GM23338 (cell line): ENCODE measurements around the gene C10orf105. TPM values are rescaled to one million over a fixed set of nuclear protein-coding genes. Genes with fewer than 3 reads are reported as not detected.

Source experiments
- ATAC-seq: fragments of 200-7000 bp; cut with Tn5 transposase; 3 replicates; pipeline ENCODE4 v1.9.1; 2020
- DNase-seq: peaks from one replicate; pipeline ENCODE4 v3.0.0-alpha.2; 2015; ENCODE audit warnings: low spot score
- H2AFZ ChIP-seq: fragments of 200-600 bp; sonication (generic); 2 replicates; pipeline ENCODE4 v1.8.0; 2016; ENCODE audit warnings: antibody characterized with exemption, mild to moderate bottlenecking, moderate library complexity
- H3F3A ChIP-seq: fragments of 200-600 bp; sonication (generic); replicated peaks from 2 replicates; pipeline ENCODE4 v1.8.0; 2017; ENCODE audit warnings: antibody characterized with exemption, mixed run types, low read depth
- H3K27ac ChIP-seq: fragments of 200-600 bp; sonication (generic); 2 replicates; pipeline ENCODE4 v1.6.1; 2016; ENCODE audit warnings: low read depth
- H3K27me3 ChIP-seq: fragments of 200-600 bp; sonication (generic); 2 replicates; pipeline ENCODE4 v1.8.0; 2016; ENCODE audit warnings: mild to moderate bottlenecking, mixed run types, moderate library complexity; ENCODE audit not compliant: insufficient read depth
- H3K36me3 ChIP-seq: fragments of 200-600 bp; sonication (generic); 2 replicates; pipeline ENCODE4 v1.8.0; 2016; ENCODE audit warnings: mild to moderate bottlenecking; ENCODE audit not compliant: insufficient read depth
- H3K4me1 ChIP-seq: fragments of 200-600 bp; sonication (generic); 2 replicates; pipeline ENCODE4 v1.8.0; 2016; ENCODE audit warnings: mild to moderate bottlenecking, moderate library complexity; ENCODE audit not compliant: insufficient read depth
- H3K4me2 ChIP-seq: fragments of 200-600 bp; sonication (generic); 2 replicates; pipeline ENCODE4 v1.7.1; 2017; ENCODE audit warnings: mixed run types
- H3K4me3 ChIP-seq: fragments of 200-600 bp; sonication (generic); 2 replicates; pipeline ENCODE4 v1.6.1; 2016; ENCODE audit warnings: mixed run types
- H3K79me2 ChIP-seq: fragments of 200-600 bp; sonication (generic); replicated peaks from 2 replicates; pipeline ENCODE4 v1.8.0; 2017; ENCODE audit warnings: mild to moderate bottlenecking; ENCODE audit not compliant: insufficient read depth
- H3K9me2 ChIP-seq: fragments of 200-600 bp; sonication (generic); 2 replicates; pipeline ENCODE4 v1.8.0; 2017; ENCODE audit not compliant: insufficient read depth
- H4K20me1 ChIP-seq: fragments of 200-600 bp; sonication (generic); replicated peaks from 2 replicates; pipeline ENCODE4 v1.8.0; 2017; ENCODE audit warnings: mild to moderate bottlenecking; ENCODE audit not compliant: insufficient read depth
- H3K27ac Mint-ChIP-seq: 2 replicates; pipeline ENCODE4 v1.8.0; 2020; ENCODE audit warnings: inconsistent platforms, mild to moderate bottlenecking, moderate library complexity, mixed read lengths
- H3K27me3 Mint-ChIP-seq: 3 replicates; pipeline ENCODE4 v1.8.0; 2022; ENCODE audit warnings: low read depth, mild to moderate bottlenecking, moderate library complexity, mixed read lengths, inconsistent platforms; ENCODE audit not compliant: insufficient read depth, poor library complexity
- H3K36me3 Mint-ChIP-seq: 3 replicates; pipeline ENCODE4 v1.8.0; 2021; ENCODE audit warnings: low read depth, mild to moderate bottlenecking, inconsistent platforms, moderate library complexity, mixed read lengths
- H3K4me1 Mint-ChIP-seq: 3 replicates; pipeline ENCODE4 v1.8.0; 2020; ENCODE audit warnings: mild to moderate bottlenecking, inconsistent platforms, mixed read lengths
- H3K4me3 Mint-ChIP-seq: 3 replicates; pipeline ENCODE4 v1.8.0; 2021; ENCODE audit warnings: moderate library complexity, mild to moderate bottlenecking, inconsistent platforms, mixed read lengths
- H3K9me3 Mint-ChIP-seq: 3 replicates; pipeline ENCODE4 v1.8.0; 2020; ENCODE audit warnings: moderate library complexity, mild to moderate bottlenecking, inconsistent platforms, mixed read lengths
- CREB1 ChIP-seq: fragments of 250-450 bp; sonication (Bioruptor Pico); IDR thresholded peaks from 2 replicates; pipeline ENCODE4 v1.5.0; 2020; ENCODE audit warnings: low read depth, mild to moderate bottlenecking, moderate library complexity
- CTCF ChIP-seq, 2 experiments: fragments of 200-600 bp in 1 of 2; sonication (generic) in 1 of 2; conservative IDR thresholded peaks; 2 replicates each; pipeline versions ENCODE4 v1.5.1 to v1.6.1; 2016 to 2017; ENCODE audit warnings: antibody characterized with exemption in 2 of 2, low read depth in 2 of 2, mild to moderate bottlenecking in 2 of 2, moderate library complexity in 1 of 2
- ETS1 ChIP-seq: IDR thresholded peaks from 2 replicates; pipeline ENCODE4 v1.6.1; 2016; ENCODE audit warnings: antibody characterized with exemption
- JUNB ChIP-seq: IDR thresholded peaks from one replicate; pipeline ENCODE4 v1.6.1; 2016; ENCODE audit warnings: antibody characterized with exemption; ENCODE audit not compliant: unreplicated experiment
- NANOG ChIP-seq: IDR thresholded peaks from 2 replicates; pipeline ENCODE4 v1.6.1; 2016; ENCODE audit warnings: antibody characterized with exemption, borderline replicate concordance
- POLR2AphosphoS5 ChIP-seq: IDR thresholded peaks from 2 replicates; pipeline ENCODE4 v1.6.1; 2016; ENCODE audit warnings: antibody characterized with exemption, low read depth
- REST ChIP-seq: IDR thresholded peaks from one replicate; pipeline ENCODE4 v1.6.1; 2018; ENCODE audit warnings: antibody characterized with exemption; ENCODE audit not compliant: unreplicated experiment
- STAT1 ChIP-seq: IDR thresholded peaks from one replicate; pipeline ENCODE4 v1.6.1; 2016; ENCODE audit warnings: antibody characterized with exemption; ENCODE audit not compliant: unreplicated experiment
- ZNF114 ChIP-seq: fragments of 250-450 bp; sonication (Bioruptor Pico); IDR thresholded peaks from 2 replicates; pipeline ENCODE4 v1.5.0; 2020; ENCODE audit warnings: mild to moderate bottlenecking, moderate library complexity
- ZNF331 ChIP-seq: fragments of 250-450 bp; sonication (Bioruptor Pico); IDR thresholded peaks from 2 replicates; pipeline ENCODE4 v1.5.0; 2020; ENCODE audit warnings: low read depth, mild to moderate bottlenecking, moderate library complexity
- ZNF462 ChIP-seq: fragments of 250-450 bp; sonication (Bioruptor Pico); IDR thresholded peaks from 2 replicates; pipeline ENCODE4 v1.5.0; 2020; ENCODE audit warnings: mild to moderate bottlenecking, moderate library complexity
- polyA plus RNA-seq: library from polyadenylated mRNA; unstranded; fragments of >200 nt; fragmentation: Nextera tagmentation; extraction: Ambion mirVana; gene quantifications from 2 replicates; pipeline ENCODE4 v1.2.1, GENCODE V29; 2016
- total RNA-seq: library from RNA; depleted of rRNA; stranded (reverse); fragments of >200 nt; shearing (Covaris generic); gene quantifications from 2 replicates; pipeline ENCODE4 v1.2.3, GENCODE V29; 2014

C10orf105 gene
- total and polyA plus RNA-seq, 2 experiments from 2014 or later = 0.15 to 0.17 TPM

- peak overlapping the region; percentile 59; the same call in 1 of the 2 replicates for H2AFZ ChIP-seq
- no peak overlapping the region; the same call in 2 of the 3 replicates for H3K4me3 Mint-ChIP-seq
- peaks cover 13% of the 10 kb centered on the region for H3K4me1 ChIP-seq
- no peaks in the 10 kb centered on the region for H3K9me2 ChIP-seq
- H3K79me2 ChIP-seq = no peaks in the 10 kb centered on the region
- H3K4me1 Mint-ChIP-seq = peaks cover 29% of the 10 kb centered on the region
- peak; percentile 24; the same call in 1 of the 3 replicates for ATAC-seq
- peaks cover 11% of the 10 kb centered on the region for H3K9me3 Mint-ChIP-seq
- peaks cover 6% of the 10 kb centered on the region for H3K36me3 Mint-ChIP-seq
- no peaks in the 10 kb centered on the region for H4K20me1 ChIP-seq
- 0 out of 2 replicates have a peak overlapping the region, but pooled peaks have one; percentile 41 for H3K27ac Mint-ChIP-seq
- peaks cover 14% of the 10 kb centered on the region for H3K27me3 Mint-ChIP-seq
- no peak overlapping the region for H3K4me3 ChIP-seq
- no peak overlapping the region for H3K27ac ChIP-seq
- H3K4me2 ChIP-seq = peak overlapping the region; percentile 38; the same call in 1 of the 2 replicates
- H3K27me3 ChIP-seq = no peaks in the 10 kb centered on the region
- no peak for DNase-seq
- no peaks in the 10 kb centered on the region for H3F3A ChIP-seq
- TF ChIP-seq ZNF114 (CRISPR knock-in tag) (no peak), CTCF (conservative IDR thresholded peaks at IDR 0.05; ENCODE audit: low read depth in 2 of 2) (no peak), POLR2AphosphoS5 (no peak), CREB1 (no peak), REST (no peak), ETS1 (no peak), STAT1 (no peak), ZNF462 (CRISPR knock-in tag) (no peak), JUNB (no peak), ZNF331 (CRISPR knock-in tag) (no peak), NANOG (no peak)
- no peaks in the 10 kb centered on the region for H3K36me3 ChIP-seq
Observed at GRCh38 chr10:71685554-71686232, 33.9 kb downstream of the C10orf105 start.
